Skeletal muscle tissue (tissue), 4 donors: Measurements from ENCODE around the gene NCBP2. TPM values are rescaled to one million over a fixed set of nuclear protein-coding genes. Genes with fewer than 3 reads are reported as not detected.

Source experiments
- H3K27ac ChIP-seq: one replicate; pipeline ENCODE4 v1.7.0; 2013; ENCODE audit warnings: mild to moderate bottlenecking, low read depth, low read length, inconsistent platforms
- H3K27me3 ChIP-seq, 3 donors: one replicate each; pipeline ENCODE4 v1.7.0; 2013; ENCODE audit warnings: low read length in 3 of 3; ENCODE audit not compliant: control insufficient read depth in 3 of 3, insufficient read depth in 3 of 3
- H3K36me3 ChIP-seq, 3 donors: one replicate each; pipeline ENCODE4 v1.7.0; 2013; ENCODE audit warnings: low read length in 3 of 3; ENCODE audit not compliant: control insufficient read depth in 3 of 3, insufficient read depth in 3 of 3
- H3K4me1 ChIP-seq, 3 donors: one replicate each; pipeline ENCODE4 v1.7.0; 2013; ENCODE audit warnings: low read length in 3 of 3, mild to moderate bottlenecking in 3 of 3; ENCODE audit not compliant: control insufficient read depth in 3 of 3, insufficient read depth in 3 of 3
- H3K4me3 ChIP-seq, 3 donors: one replicate each; pipeline ENCODE4 v1.7.0; 2013; ENCODE audit warnings: low read length in 3 of 3
- H3K9ac ChIP-seq, 3 donors: one replicate each; pipeline ENCODE4 v1.7.0; 2013; ENCODE audit warnings: low read length in 3 of 3, mild to moderate bottlenecking in 3 of 3, moderate library complexity in 2 of 3, low read depth in 1 of 3
- H3K9me3 ChIP-seq, 3 donors: one replicate each; pipeline ENCODE4 v1.7.0; 2013; ENCODE audit warnings: low read length in 3 of 3; ENCODE audit not compliant: control insufficient read depth in 3 of 3
- total RNA-seq: library from RNA; depleted of rRNA; stranded (reverse); fragments of >200 nt; gene quantifications from one replicate; pipeline ENCODE4 v1.2.3, GENCODE V29; 2014
- donor health status: Osteomylitis.

The NCBP2 gene
- total RNA-seq = 30.8 TPM

- H3K27ac ChIP-seq = peak within 1 kb of the TSS; percentile 93
- peaks cover 9 to 30% (median 23%) of the 10 kb centered on the region in 3 donors for H3K36me3 ChIP-seq
- peak within 1 kb of the TSS; percentile 92 to 100 (median 99) for H3K4me3 ChIP-seq
- H3K27me3 ChIP-seq = no peaks in the 10 kb centered on the region
- H3K9ac ChIP-seq = peak within 1 kb of the TSS; percentile 96 to 99 (median 98)
- peaks cover 20 to 35% (median 20%) of the 10 kb centered on the region in 3 donors for H3K4me1 ChIP-seq
- H3K9me3 ChIP-seq = no peaks in the 10 kb centered on the region
Observed at GRCh38 chr3:196942226-196942914, at the start of gene NCBP2. TSS of gene NCBP2 (minus strand) at chr3:196942528. CDS start at chr3:196942503, 25 bp downstream.

GRCh38 chr3:196991581-196992460 is 49.5 kb upstream of the NCBP2 start:
- Histone ChIP-seq H3K9ac (no peak overlapping the region), H3K27ac (no peak overlapping the region), H3K27me3 (peaks cover 0 to 10% (median 4%) of the 10 kb centered on the region in 3 donors), H3K36me3 (no peaks in the 10 kb centered on the region), H3K4me1 (peaks cover 7 to 24% (median 21%) of the 10 kb centered on the region in 3 donors), H3K4me3 (no peak overlapping the region), H3K9me3 (no peaks in the 10 kb centered on the region)

- Histone ChIP-seq H3K27me3 (peaks cover 0 to 13% (median 4%) of the 10 kb centered on the region in 3 donors), H3K36me3 (no peaks in the 10 kb centered on the region), H3K27ac (no peak overlapping the region), H3K9ac (no peak overlapping the region), H3K4me1 (peaks cover 1 to 12% (median 9%) of the 10 kb centered on the region in 3 donors), H3K9me3 (no peaks in the 10 kb centered on the region), H3K4me3 (no peak overlapping the region)
Observed at GRCh38 chr3:196990601-196991007, 48.3 kb upstream of the NCBP2 start.

- Histone ChIP-seq H3K9ac (no peak overlapping the region), H3K4me1 (peaks cover 0 to 5% (median 5%) of the 10 kb centered on the region in 3 donors), H3K27me3 (peaks cover 0 to 16% (median 6%) of the 10 kb centered on the region in 3 donors), H3K27ac (no peak overlapping the region), H3K36me3 (no peaks in the 10 kb centered on the region), H3K9me3 (no peaks in the 10 kb centered on the region), H3K4me3 (no peak overlapping the region)
Observed at GRCh38 chr3:196989721-196990262, 47.5 kb upstream of the NCBP2 start.

GRCh38 chr3:196988241-196989029 is 46.1 kb upstream of the NCBP2 start:
- H3K36me3 ChIP-seq = no peaks in the 10 kb centered on the region
- no peak overlapping the region for H3K27ac ChIP-seq
- H3K27me3 ChIP-seq = peaks cover 0 to 16% (median 6%) of the 10 kb centered on the region in 3 donors
- H3K9ac ChIP-seq = no peak overlapping the region
- no peak overlapping the region for H3K4me3 ChIP-seq
- no peaks in the 10 kb centered on the region for H3K9me3 ChIP-seq
- peaks cover 0 to 5% (median 5%) of the 10 kb centered on the region in 3 donors for H3K4me1 ChIP-seq

GRCh38 chr3:196987022-196987421 is 44.7 kb upstream of the NCBP2 start:
- no peak overlapping the region for H3K9ac ChIP-seq
- no peaks in the 10 kb centered on the region for H3K36me3 ChIP-seq
- peaks cover 0 to 16% (median 6%) of the 10 kb centered on the region in 3 donors for H3K27me3 ChIP-seq
- H3K27ac ChIP-seq = no peak overlapping the region
- H3K4me1 ChIP-seq = peaks cover 0 to 4% (median 3%) of the 10 kb centered on the region in 3 donors
- no peaks in the 10 kb centered on the region for H3K9me3 ChIP-seq
- no peak overlapping the region for H3K4me3 ChIP-seq

GRCh38 chr3:196985954-196986885 is 43.9 kb upstream of the NCBP2 start:
- Histone ChIP-seq H3K4me3 (no peak overlapping the region), H3K27me3 (peaks cover 0 to 16% (median 6%) of the 10 kb centered on the region in 3 donors), H3K9me3 (no peaks in the 10 kb centered on the region), H3K9ac (no peak overlapping the region), H3K36me3 (no peaks in the 10 kb centered on the region), H3K4me1 (no peaks in the 10 kb centered on the region), H3K27ac (no peak overlapping the region)

- no peaks in the 10 kb centered on the region for H3K9me3 ChIP-seq
- H3K27ac ChIP-seq = no peak overlapping the region
- no peak overlapping the region for H3K4me3 ChIP-seq
- H3K9ac ChIP-seq = no peak overlapping the region
- no peaks in the 10 kb centered on the region for H3K36me3 ChIP-seq
- no peaks in the 10 kb centered on the region for H3K4me1 ChIP-seq
- peaks cover 0 to 16% (median 6%) of the 10 kb centered on the region in 3 donors for H3K27me3 ChIP-seq
Observed at GRCh38 chr3:196985298-196985697, 43.0 kb upstream of the NCBP2 start.
